Lung (tissue), 12 donors: Measurements from ENCODE around the gene WNK3. TPM values are rescaled to one million over a fixed set of nuclear protein-coding genes. Genes with fewer than 3 reads are reported as not detected.

Experiments used
- ATAC-seq: fragments of 200-7000 bp; cut with Tn5 transposase; one replicate; pipeline ENCODE4 v1.9.1; 2020; ENCODE audit warnings: moderate number of reproducible peaks; ENCODE audit not compliant: insufficient read depth, low FRiP score
- DNase-seq, 3 donors: peaks; one replicate each; pipeline ENCODE4 v3.0.0-alpha.2; 2013 to 2017
- H3K27ac ChIP-seq, 2 donors: one replicate each; pipeline ENCODE4 v1.5.1; 2013; ENCODE audit warnings: mild to moderate bottlenecking in 2 of 2, moderate library complexity in 2 of 2, control low read depth in 1 of 2, inconsistent platforms in 1 of 2, low read depth in 1 of 2, low read length in 1 of 2
- H3K27me3 ChIP-seq, 3 donors: one replicate each; pipeline ENCODE4 v1.5.1; 2013; ENCODE audit warnings: low read length in 2 of 3; ENCODE audit not compliant: control insufficient read depth in 3 of 3, insufficient read depth in 3 of 3
- H3K36me3 ChIP-seq, 4 donors: one replicate each; pipeline ENCODE4 v1.5.1; 2013; ENCODE audit warnings: low read length in 4 of 4, mild to moderate bottlenecking in 1 of 4, moderate library complexity in 1 of 4; ENCODE audit not compliant: control insufficient read depth in 4 of 4, insufficient read depth in 4 of 4
- H3K4me1 ChIP-seq, 5 donors: one replicate each; pipeline ENCODE4 v1.5.1; 2013; ENCODE audit warnings: low read length in 5 of 5, mild to moderate bottlenecking in 2 of 5, moderate library complexity in 1 of 5; ENCODE audit not compliant: control insufficient read depth in 5 of 5, insufficient read depth in 5 of 5
- H3K4me3 ChIP-seq: one replicate; pipeline ENCODE4 v1.5.1; 2013; ENCODE audit warnings: mild to moderate bottlenecking, control low read depth, moderate library complexity
- H3K9ac ChIP-seq, 2 donors: one replicate each; pipeline ENCODE4 v1.5.1; 2013; ENCODE audit warnings: low read length in 2 of 2, control low read depth in 1 of 2; ENCODE audit not compliant: insufficient read depth in 1 of 2
- H3K9me3 ChIP-seq, 4 donors: one replicate each; pipeline ENCODE4 v1.5.1; 2013; ENCODE audit warnings: low read length in 3 of 4, mild to moderate bottlenecking in 1 of 4, moderate library complexity in 1 of 4; ENCODE audit not compliant: control insufficient read depth in 4 of 4, insufficient read depth in 3 of 4
- WGBS, 2 donors: extraction: QIAGEN DNeasy Blood & Tissue Kit; methylation state at CpG; one replicate each; pipeline ENCODE4 v1.1.7; 2013; 5-methylcytosine and 5-hydroxymethylcytosine counted together
- polyA plus RNA-seq, 2 donors: library from polyadenylated mRNA; stranded (reverse); fragments of 200-250 nt; gene quantifications; one replicate each; pipeline ENCODE4 v1.2.1, GENCODE V29; 2013
- total RNA-seq, 2 donors: library from RNA; depleted of rRNA in 1 of 2; stranded (reverse); fragments of >200 nt in 1 of 2; gene quantifications; one replicate each; pipeline ENCODE4 v1.2.1, GENCODE V29; 2014 to 2021
- TF ChIP-seq, protein P1 (sequence below): IDR thresholded peaks from 2 replicates; pipeline ENCODE4 v1.5.1; 2012; ENCODE audit warnings: mild to moderate bottlenecking; ENCODE audit errors: control extremely low read depth, extremely low read depth
- donor health status: control.
- donor health status: control.
- donor health status: Bipolar disorder and iron deficiency.
- donor health status: healthy.
- donor health status: DM: yes; HTN: yes; CAD: no.

Gene WNK3
- total and polyA plus RNA-seq, 4 donors = 0.14 to 5.2 (median 0.80) TPM

DNA sequence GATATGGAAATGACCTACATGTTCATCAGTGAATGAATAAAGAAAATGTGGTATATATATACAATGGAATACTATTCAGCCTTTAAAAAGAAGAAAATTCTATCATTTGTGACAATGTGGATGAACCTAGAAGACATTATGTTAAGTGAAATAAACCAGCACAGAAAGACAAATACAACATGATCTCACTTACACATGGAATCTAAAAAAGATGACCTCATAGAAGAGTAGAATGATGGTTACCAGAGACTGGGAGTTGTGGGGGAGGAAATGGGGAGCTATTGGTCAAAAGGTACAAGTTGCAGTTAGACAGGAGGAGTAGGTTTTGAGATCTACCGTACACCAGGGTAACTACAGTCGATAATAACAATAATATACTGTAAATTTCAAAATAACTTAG is 51.5 kb downstream of the WNK3 start:
- Histone ChIP-seq H3K9ac (no peak overlapping the region), H3K36me3 (peaks cover 0 to 5% (median 0%) of the 10 kb centered on the region in 4 donors), H3K27ac (no peak overlapping the region), H3K27me3 (no peaks in the 10 kb centered on the region), H3K4me3 (no peak overlapping the region), H3K9me3 (peaks cover 0 to 1% (median 0%) of the 10 kb centered on the region in 4 donors), H3K4me1 (no peaks in the 10 kb centered on the region)
- WGBS, 2 donors = 90 to 100% methylated on average over 2 of the region's 2 CpGs
- TF ChIP-seq, protein P1, sequence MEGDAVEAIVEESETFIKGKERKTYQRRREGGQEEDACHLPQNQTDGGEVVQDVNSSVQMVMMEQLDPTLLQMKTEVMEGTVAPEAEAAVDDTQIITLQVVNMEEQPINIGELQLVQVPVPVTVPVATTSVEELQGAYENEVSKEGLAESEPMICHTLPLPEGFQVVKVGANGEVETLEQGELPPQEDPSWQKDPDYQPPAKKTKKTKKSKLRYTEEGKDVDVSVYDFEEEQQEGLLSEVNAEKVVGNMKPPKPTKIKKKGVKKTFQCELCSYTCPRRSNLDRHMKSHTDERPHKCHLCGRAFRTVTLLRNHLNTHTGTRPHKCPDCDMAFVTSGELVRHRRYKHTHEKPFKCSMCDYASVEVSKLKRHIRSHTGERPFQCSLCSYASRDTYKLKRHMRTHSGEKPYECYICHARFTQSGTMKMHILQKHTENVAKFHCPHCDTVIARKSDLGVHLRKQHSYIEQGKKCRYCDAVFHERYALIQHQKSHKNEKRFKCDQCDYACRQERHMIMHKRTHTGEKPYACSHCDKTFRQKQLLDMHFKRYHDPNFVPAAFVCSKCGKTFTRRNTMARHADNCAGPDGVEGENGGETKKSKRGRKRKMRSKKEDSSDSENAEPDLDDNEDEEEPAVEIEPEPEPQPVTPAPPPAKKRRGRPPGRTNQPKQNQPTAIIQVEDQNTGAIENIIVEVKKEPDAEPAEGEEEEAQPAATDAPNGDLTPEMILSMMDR = no peak
- no peak for DNase-seq
- no peak for ATAC-seq

- ATAC-seq = no peak
- Histone ChIP-seq H3K4me3 (no peak overlapping the region), H3K4me1 (no peaks in the 10 kb centered on the region), H3K9me3 (no peaks in the 10 kb centered on the region), H3K9ac (no peak overlapping the region), H3K27ac (no peak overlapping the region), H3K36me3 (peaks cover 0 to 2% (median 0%) of the 10 kb centered on the region in 4 donors), H3K27me3 (no peaks in the 10 kb centered on the region)
- DNase-seq = no peak
- TF ChIP-seq, protein P1 = no peak
- 67 to 83% methylated on average over 4 of the region's 4 CpGs for WGBS, 2 donors
Measured at GRCh38 chrX:54301516-54301915, 56.3 kb downstream of the WNK3 start.

- no peaks in the 10 kb centered on the region for H3K27me3 ChIP-seq
- H3K9me3 ChIP-seq = no peaks in the 10 kb centered on the region
- 76 to 81% methylated on average over 2 of the region's 2 CpGs for WGBS, 2 donors
- no peaks in the 10 kb centered on the region for H3K36me3 ChIP-seq
- TF ChIP-seq, protein P1 = no peak
- no peaks in the 10 kb centered on the region for H3K4me1 ChIP-seq
- DNase-seq (no peak), ATAC-seq (no peak)
- H3K9ac ChIP-seq = no peak overlapping the region
- no peak overlapping the region for H3K4me3 ChIP-seq
- no peak overlapping the region for H3K27ac ChIP-seq
Measured at GRCh38 chrX:54294306-54294705, 63.5 kb downstream of the WNK3 start.

DNA sequence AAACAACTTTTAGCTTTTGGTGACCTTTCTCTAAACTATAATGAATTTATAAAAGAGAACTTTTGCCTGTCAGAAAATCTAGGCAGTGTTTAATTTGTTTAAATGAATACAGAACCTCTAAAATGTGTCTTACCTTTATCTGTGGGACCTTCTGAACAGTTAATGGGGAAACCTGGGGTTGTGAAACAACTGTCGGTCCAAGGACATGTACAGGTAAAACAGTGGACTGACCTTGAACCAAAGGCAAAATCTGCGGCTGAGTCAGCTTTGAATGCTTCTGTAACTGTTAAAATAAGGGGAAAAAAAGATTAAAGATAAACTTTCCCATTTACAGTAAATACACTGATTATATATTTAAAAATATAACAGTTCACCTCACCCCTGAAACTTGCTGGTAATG is 65.1 kb downstream of the WNK3 start:
- Histone ChIP-seq H3K9ac (no peak overlapping the region), H3K9me3 (peaks cover 0 to 2% (median 0%) of the 10 kb centered on the region in 4 donors), H3K4me3 (no peak overlapping the region), H3K36me3 (no peaks in the 10 kb centered on the region), H3K27me3 (no peaks in the 10 kb centered on the region), H3K4me1 (no peaks in the 10 kb centered on the region), H3K27ac (no peak overlapping the region)
- TF ChIP-seq, protein P1 = no peak
- ATAC-seq (no peak), DNase-seq (no peak)
- WGBS, 2 donors = 91 to 93% methylated on average over 2 of the region's 2 CpGs
